Kidney capillary endothelial cell (primary cell): ENCODE results near the gene UVRAG.
"Not testable (repeated sequence)": the region's sequence is repeated elsewhere in the genome, so short reads cannot be mapped to it uniquely, and the experiment has no call there.

Experiments
- DNase-seq: peaks from one replicate; pipeline ENCODE4 v3.0.0-alpha.2; 2018; ENCODE audit warnings: low spot score

The UVRAG gene

DNA sequence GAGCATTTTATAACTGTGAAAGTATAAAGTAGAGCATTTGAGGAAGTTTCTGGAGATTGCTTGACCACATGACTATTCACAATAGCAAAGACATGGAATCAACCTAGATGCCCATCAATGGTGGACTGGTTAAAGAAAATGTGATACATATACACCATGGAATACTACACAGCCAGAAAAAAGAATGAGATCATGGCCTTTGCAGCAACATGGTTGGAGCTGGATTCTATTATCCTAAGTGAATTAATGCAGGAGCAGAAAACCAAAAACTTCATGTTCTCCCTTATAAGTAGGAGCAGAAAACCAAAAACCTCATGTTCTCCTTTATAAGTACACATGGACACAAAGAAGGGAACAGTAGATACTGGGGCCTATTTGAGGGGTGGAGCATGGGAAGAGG is 30.3 kb downstream of the UVRAG start:
- DNase-seq, result no peak

DNA sequence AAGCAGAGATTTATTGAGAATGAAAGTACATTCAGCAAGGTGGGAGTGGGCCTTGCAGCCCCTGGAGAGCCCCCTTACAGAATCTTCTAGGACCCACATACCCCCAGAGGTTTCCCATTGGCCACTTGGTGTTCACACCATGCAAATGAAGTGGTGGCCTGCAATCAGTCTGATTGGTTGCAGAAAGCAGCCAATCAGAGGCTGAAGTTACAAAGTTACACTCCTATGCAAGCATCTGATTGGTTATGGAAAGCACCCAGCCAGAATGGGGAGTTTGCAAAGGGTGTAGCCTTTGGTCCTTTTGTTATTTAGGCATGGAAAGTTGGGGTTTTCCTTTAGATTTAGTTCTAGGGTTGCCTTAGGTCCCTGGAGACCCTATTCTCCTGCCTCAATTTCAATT is 34.9 kb downstream of the UVRAG start:
- DNase-seq, result no peak

DNA sequence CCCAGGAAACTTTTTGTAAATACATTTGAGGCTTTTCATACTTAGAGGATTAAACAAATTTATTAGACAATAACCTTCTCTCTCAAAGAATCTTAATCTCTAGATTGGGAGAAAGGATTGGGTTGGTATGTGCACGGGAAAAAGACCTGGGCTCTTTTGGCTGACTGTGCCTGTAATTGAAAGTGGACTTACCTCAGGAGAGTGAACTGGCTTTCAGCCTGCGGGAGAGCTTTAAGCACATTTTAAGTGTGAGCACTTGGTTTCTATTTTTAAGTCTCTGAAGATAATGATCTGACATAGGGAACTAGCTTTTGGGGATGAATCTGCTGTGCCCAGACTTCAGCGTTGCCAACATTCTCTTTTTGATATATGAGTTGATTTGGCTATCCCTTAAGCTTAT is 35.8 kb downstream of the UVRAG start:
- DNase-seq, result no peak

DNA sequence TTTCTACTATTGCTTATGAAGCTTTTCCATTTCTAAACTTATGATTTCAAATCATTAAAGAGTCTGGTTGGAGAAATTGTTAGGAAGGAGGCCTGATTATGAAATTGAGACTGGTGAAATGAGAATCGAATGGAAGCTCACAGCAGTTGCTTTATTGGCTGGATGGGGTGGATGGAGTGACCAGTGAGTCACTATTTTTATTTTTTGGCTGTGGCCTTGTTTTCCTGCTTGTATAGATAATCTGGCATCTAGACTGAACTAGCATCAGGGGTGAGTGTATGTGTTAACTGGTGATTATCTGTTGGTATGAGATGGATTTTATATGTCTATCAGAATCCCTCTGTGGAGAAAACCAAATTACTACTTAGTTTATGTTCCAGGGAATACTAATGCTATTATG is 36.2 kb downstream of the UVRAG start:
- no peak for DNase-seq

DNA sequence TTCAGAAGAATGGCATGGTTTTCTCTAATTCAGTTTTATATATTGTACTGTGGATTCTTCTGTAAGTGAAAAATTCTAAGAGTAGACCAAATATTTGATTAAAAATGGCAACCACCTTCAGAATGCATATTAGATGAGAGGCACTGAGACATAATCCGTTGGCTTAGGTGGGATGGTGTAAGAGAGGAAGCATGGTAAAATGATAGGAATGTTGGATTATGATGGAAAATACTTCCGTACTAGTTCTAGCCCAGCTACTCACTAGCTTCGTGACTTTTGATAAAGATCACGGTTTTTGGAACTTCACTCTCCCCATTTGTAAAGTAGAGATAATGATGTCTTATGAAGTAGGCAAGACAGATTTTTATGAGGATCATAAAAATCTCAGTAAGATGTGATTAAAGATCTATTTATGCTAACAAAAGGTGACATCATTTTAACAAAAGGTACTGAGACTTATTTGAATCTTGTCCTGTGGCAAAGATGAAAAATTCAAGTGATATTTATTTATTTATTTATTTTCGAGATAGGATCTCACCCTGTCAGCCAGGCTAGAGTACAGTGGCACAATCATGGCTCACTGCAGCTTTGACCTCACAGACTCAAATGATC is 37.5 kb downstream of the UVRAG start:
- no peak for DNase-seq

DNA sequence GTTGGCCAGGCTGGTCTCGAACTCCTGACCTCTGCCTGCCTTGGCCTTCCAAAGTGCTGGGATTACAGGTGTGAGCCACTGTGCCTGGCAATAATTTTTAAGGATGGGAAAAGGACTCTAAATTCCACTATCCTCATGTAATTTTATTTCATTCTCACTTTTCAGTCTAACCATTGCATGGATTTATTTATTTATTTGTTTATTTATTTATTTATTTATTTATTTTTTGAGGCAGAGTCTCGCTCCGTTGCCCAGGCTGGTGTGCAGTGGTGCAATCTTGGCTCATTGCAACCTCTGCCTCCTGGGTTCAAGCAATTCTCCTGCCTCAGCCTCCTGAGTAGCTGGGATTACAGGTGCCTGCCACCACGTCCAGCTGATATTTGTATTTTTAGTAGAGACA is 38.6 kb downstream of the UVRAG start:
- DNase-seq, result not testable (repeated sequence)

DNA sequence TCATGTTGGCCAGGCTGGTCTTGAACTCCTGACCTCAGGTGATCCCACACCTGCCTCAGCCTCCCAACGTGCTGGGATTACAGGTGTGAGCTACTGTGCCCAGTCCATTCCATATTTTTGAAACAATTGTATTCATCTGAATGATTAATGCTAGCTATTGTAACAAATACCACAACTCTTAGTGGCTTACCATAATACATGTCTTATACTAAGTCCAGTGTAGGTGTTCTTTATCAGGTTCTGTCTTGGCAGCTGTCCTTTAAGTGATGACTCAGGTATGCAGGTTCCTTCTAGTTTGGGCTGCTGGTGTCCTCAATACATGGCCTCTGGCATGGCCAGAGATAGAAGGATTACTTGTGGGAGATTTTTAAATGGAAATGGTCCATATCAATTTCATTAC is 39.0 kb downstream of the UVRAG start:
- no peak for DNase-seq

DNA sequence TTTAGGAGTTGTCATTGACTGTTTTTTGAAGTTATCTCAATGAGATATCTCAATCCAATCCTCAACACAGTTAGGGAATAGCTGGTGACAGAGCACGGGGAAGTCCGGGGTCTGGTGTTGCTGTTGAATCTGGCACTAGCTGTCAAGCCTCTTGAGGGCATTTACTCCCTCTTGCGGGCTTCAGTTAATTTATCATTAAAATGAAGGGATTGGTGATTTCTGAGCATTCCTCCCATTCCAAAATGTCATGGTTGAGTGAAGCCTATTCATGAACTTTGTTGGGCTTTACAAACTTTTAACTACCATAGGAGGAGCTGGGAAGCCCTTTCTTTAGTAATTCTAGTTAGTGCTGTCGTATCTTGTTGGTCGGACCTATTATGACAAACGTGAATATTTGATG is 40.2 kb downstream of the UVRAG start:
- no peak for DNase-seq

DNA sequence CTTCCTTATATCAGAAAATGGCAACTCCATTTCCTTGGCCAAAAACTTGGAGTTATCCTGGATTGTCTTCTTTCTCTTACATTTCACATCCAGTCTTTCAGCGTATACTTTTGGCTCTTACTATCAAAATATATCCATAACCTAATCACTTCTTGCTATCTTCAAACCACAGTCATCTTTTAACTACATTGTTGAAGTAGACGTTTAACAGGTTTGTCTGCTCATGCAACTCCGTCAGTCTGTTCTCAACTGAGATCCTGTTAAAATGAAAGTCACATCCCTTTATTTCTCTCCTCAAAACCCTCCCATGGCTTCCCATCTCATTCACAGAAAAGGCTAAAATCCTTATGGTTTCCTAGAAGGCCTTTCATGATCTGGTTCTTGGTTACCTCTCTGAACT is 41.9 kb downstream of the UVRAG start:
- DNase-seq, result no peak

DNA sequence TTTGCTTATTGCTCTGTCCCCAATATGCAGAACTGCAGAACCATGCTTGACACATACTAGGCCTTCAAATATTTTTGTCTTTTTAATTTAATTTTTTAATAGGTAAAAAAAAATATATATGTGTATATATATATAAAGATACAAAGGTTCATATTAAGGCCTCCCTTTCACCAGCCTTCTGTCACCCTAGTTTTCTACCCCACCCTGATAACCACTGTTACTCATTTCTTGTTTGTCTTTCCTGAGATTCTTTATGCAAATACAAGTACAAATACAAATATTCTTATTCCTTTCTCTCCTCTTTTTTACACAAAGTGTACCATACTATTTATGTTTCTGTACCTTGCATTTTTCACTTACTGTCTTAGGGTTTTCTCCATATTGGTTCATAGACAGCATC is 43.0 kb downstream of the UVRAG start:
- DNase-seq, result no peak

DNA sequence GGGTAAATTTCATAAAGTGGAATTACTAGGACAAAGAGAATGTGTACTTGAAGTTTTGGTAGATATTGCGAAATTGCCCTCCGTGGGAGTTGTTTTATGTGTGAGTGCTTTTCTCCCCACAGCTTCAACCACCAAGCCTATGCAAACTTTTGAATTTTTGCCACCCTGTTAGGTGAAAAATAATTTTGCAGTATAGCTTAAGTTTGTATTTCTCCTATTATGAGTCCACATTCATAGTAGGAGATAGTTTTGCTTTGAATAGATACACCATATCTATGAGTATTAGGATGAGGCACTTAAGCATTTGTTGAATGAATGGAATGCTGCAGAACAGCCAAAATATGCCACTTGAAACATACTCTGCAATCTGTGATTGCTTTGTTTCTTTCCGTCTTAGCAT is 43.6 kb downstream of the UVRAG start:
- DNase-seq, result no peak

DNA sequence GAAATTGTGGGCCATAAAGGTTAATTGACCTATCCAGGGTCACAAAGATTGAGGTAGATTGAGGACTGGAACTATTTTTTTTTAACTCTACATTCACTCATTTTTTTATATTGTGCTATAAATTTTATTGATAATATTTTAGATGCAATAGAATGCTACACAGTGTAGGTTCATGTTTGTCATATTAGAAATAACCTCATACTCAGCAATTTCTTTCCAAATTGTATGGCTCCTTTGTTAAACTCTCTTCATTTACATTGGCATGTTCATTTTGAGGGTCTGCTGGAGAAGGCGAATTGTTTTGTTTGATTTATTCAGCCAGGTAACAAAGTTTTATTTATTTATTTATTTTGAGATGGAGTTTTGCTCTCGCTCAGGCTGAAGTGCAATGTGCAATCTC is 44.6 kb downstream of the UVRAG start:
- DNase-seq, result no peak

DNA sequence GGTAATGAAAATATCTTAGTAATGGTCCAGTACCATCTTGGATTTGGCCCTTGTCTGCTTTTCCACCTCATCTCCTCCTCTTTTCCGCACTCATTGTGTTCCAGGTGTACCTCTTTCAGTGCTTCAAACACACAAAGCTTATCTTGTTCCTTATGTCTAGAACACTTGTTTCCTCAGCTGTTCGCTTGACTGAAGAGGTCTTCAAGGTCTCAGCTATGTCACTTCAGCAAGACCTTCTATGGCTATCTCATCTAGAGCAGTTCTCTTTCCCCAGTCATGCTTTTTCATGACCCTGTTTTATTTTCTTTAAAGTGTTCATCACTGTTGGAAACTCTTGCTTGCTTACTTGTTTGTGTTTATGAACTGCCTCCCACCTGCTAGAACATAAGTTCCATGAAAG is 47.4 kb downstream of the UVRAG start:
- no peak for DNase-seq

DNA sequence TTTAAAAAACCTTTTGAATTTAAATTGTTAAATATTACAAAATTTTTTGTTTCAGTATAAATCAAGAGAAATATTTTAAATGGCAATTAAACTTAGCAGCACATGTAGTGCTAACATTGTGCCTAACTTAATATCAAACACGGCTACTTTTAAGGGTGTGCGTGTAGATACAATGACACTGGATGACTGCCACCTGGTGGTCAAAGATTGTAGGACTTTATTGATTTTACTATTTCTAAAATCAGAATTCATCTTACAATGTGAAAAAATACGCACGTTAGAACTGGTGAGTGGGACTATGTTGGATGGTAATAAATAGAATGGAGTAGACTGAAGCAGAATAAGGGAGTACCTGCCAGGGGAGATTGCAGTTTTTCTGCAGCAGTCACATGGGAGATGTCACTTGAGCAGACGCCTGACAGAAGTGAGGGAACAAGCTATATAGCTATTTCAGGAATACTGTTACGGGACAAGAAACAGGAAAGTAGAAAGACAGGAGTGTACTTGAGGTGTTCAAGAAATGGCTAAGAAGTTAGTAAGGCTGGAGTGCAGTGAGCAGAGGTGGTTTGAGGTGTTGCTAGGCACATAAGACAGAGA is 52.9 kb downstream of the UVRAG start:
- peak; percentile 55 for DNase-seq

DNA sequence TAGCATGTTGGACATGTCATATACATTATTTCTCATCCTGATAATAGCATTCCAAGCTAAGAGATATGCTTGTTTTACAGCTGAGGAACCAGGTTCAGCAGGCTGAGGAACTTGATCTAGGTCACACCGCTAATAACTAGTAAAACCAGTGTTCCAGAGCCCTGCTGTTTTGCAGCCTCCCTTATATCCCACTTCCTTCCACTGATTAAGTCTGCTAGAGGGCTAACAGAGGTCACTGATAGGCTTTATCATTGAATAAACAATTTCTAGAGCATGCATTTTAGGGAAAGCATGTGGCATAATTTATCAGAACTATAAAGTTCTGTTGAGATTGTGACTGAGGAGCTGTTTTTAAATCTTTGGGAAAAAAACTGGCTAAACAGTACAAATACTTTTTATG is 54.0 kb downstream of the UVRAG start:
- DNase-seq, result no peak

DNA sequence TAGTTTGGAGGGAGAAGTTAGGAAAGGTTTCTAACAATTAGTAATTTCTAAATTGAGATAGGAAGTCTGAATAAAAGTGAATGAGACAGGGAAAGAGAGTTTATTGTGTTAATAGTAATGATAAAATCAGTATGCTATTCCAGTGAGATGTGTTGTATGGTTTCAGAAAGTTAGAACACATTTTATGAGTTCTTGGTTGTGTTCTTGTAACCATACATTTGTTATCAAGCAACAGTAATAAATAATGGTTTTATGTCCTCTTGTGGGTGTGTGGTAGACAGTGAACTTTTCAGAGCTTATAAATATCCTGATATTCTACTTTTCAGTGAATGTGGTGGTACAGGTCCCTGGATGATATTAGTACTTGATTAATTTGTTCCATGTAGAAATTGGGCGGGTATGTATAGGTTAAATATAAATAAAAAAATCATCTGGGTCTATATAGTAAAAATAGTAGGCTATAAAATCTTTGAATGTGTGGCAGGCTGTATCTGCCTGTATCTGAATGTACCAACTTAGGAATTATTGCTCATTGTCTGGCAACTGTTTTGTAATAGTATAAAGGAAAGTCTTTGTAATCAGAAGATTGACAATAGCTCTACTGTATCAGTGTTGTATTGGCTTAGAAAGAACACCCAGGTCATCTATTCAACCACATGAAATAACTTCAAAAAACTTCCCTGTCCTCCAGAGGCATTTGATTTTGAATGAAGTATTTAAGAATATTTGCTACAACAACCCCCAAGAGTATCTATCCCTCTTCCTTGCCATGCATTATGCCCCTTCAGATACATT is 54.8 kb downstream of the UVRAG start:
- no peak for DNase-seq

DNA sequence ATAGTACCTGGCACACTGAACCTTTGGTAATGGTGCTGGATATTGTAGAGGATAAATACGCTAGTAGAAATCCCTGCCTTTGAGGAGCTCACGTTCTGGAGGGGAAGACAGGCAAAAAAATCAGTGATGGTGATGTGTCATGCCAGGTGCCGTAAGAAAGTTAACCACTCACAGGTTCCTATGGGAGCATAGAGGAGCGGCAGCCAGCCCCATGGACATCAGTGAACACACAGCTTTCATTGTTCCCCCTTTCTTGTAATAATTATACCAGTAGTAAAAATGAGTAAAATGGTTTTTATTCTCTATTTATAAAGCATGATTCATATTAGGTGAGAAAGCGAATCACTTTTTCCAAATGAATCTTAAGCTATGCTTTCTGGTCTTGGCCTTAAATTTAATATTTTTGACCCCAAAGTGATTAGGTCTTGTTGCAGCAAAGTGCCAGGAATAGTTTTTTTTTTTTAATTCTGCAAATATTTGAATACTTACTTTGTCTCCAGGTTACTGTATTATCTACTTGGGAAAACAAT is 57.9 kb downstream of the UVRAG start:
- DNase-seq, result no peak

DNA sequence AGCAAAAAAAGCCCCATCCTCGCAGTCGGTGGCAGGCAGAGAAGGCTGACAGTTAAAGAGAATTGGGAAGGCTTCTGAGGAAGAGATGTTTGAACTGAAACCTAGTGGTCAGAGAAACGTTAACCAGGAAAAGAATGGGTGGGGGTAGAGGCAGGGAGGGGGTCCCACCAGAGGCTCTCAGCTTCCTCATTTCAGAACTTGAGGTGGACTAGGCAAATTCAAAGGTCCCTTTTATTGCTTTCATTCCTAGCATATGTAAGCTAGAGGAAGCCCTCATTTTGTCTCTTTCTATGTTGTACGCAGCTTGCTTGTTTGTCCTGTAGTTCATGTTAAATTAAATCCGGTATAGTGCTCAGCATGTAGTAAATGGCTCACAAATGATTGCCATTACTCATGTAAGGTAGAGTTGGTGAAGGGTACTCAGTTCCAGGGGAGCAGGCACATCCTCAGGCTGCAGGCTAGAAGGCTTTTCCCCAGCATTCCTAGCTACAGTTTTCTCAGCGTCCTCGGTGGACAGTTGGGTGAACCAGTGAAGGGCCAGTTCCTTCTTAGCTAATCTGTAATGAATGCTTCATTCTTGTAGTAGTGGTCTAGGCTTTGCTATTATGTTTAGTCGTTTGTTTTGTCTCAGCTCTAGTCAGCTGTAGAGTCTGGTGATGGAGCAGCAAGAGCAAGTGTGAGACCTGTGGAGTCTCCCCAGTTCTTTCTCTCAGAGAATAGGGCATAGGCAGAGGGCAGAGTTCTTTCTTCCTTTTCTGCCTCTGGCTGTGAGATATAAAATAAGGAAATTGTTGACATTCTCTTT is 58.6 kb downstream of the UVRAG start:
- no peak for DNase-seq

DNA sequence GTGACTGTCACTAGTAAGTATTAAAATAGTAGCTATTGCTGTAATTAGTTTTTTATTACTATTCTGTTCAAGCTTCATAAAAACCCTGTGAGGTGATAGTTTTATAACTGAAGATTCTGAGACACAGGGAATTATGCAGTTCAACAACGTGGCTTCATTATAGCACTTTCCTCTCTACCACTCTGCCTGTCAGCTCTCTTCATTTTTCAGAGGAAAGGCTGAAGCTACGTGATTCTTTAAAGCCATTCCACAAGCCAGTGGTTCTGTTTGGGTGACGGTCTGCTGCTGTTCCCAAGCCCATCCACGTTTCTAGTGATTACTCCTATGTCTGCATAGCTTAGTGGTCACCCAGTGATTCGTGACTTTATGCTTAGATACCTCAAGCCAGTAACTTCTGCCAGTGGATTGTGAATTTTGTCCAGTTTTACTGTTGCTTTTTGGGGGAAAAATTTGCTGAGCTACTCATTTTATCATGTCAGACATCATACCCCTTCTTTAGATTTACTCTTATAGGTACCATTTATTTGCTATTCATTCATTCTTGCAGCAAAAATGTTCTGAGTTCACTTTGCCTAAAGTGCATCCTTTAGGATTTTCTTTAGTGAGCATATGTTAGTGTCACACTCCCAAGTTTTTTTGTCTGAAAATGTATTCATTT is 59.8 kb downstream of the UVRAG start:
- no peak for DNase-seq

DNA sequence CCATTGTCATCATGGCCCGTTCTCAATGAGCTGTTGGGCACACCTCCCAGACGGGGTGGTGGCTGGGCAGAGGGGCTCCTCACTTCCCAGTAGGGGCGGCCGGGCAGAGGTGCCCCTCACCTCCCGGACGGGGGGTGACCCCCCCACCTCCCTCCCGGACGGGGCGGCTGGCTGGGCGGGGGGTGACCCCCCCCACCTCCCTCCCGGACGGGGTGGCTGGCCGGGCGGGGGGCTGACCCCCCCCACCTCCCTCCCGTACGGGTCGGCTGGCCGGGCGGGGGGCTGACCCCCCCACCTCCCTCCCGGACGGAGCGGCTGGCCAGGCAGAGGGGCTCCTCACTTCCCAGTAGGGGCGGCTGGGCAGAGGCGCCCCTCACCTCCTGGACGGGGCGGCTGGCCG is 62.3 kb downstream of the UVRAG start:
- not testable (repeated sequence) for DNase-seq

DNA sequence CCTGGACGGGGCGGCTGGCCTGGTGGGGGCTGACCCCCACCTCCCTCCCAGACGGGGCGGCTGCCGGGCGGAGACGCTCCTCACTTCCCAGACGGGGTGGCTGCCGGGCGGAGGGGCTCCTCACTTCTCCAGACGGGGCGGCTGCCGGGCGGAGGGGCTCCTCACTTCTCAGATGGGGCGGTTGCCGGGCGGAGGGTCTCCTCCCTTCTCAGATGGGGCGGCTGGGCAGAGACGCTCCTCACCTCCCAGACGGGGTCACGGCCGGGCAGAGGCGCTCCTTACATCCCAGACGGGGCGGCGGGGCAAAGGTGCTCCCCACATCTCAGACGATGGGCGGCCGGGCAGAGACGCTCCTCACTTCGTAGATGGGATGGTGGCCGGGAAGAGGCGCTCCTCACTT is 62.9 kb downstream of the UVRAG start:
- not testable (repeated sequence) for DNase-seq

DNA sequence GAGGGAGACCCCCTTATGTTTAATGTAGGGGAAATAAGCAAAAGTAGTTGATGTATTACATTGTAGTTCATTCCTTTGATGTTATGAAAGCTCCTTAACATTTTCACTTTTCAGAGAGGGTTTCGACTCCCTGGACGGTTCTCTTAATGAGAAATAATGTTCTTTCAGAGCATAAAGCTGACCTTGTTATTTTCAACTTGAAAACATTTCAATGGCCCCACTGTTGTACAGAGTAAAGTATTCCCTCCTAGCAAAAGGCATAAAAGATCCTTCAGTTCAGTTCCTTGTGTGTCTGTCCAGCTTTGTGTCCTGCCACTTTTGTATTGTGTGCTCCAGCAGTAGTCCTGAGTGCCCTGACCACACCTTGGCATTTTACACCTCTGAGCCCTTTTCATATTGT is 63.9 kb downstream of the UVRAG start:
- no peak for DNase-seq
